ENCODE data around the gene UBASH3A. TPM values are rescaled to one million over a fixed set of nuclear protein-coding genes. Genes with fewer than 3 reads are reported as not detected.

The UBASH3A gene
- total RNA-seq, 2 donors from 2014 or later: 0.12 TPM; not detected in 1

DNA sequence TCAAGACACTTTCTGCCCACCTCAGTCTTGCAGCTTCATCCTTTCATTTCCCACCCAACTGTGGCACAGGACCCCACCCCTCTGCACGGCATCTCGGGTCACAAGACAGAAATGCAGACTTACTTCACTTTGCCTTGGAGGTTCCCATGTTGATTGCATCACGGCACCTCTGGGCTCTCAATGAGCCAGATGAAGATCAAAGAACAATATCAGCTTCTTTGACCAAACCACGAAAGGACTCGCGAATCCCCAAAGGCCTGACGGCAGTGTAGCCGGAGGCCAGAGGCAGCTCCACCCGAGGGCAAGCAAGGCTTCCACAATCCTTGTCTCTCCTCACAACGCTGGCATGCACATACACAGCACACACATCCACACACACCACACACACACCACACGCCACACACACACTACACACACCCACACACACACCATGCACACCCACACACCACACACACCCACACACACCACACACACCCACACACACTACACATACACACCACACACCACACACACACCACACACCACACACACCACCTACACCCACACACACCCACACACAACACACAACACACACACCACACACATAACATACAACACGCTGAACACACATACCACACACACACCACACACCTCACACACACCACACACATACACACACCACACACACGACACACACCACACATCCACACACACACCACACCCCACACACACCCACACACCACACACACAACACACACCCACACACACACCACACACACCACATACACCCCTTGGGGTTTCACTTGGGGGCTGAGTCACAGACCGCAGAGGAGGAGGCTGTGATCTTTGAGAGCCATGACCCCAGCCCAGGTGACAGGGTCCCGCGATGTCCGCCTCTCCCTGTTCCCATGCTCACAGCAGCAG is 35.8 kb downstream of the UBASH3A start:
- DNase-seq (ENCODE audit: low spot score): no peak
- Histone ChIP-seq H3K4me3 (no peak overlapping the region), H3K4me1 (no peaks in the 10 kb centered on the region), H3K36me3 (no peaks in the 10 kb centered on the region), H3K27me3 (no peaks in the 10 kb centered on the region), H3K27ac (no peak overlapping the region), H3K9me3 (no peaks in the 10 kb centered on the region)
- TF ChIP-seq, protein P1, sequence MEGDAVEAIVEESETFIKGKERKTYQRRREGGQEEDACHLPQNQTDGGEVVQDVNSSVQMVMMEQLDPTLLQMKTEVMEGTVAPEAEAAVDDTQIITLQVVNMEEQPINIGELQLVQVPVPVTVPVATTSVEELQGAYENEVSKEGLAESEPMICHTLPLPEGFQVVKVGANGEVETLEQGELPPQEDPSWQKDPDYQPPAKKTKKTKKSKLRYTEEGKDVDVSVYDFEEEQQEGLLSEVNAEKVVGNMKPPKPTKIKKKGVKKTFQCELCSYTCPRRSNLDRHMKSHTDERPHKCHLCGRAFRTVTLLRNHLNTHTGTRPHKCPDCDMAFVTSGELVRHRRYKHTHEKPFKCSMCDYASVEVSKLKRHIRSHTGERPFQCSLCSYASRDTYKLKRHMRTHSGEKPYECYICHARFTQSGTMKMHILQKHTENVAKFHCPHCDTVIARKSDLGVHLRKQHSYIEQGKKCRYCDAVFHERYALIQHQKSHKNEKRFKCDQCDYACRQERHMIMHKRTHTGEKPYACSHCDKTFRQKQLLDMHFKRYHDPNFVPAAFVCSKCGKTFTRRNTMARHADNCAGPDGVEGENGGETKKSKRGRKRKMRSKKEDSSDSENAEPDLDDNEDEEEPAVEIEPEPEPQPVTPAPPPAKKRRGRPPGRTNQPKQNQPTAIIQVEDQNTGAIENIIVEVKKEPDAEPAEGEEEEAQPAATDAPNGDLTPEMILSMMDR (IDR thresholded peaks at IDR 0.05): no peak

- no peaks in the 10 kb centered on the region for H3K4me1 ChIP-seq
- H3K4me3 ChIP-seq: no peak overlapping the region
- no peak for DNase-seq (ENCODE audit: low spot score)
- no peaks in the 10 kb centered on the region for H3K27me3 ChIP-seq
- H3K36me3 ChIP-seq: no peaks in the 10 kb centered on the region
- no peak overlapping the region for H3K27ac ChIP-seq
- no peaks in the 10 kb centered on the region for H3K9me3 ChIP-seq
- TF ChIP-seq, protein P1 (IDR thresholded peaks at IDR 0.05): no peak
Measured at GRCh38 chr21:42440187-42440792, 36.6 kb downstream of the UBASH3A start.

- H3K4me3 ChIP-seq: no peak overlapping the region
- no peaks in the 10 kb centered on the region for H3K9me3 ChIP-seq
- H3K36me3 ChIP-seq: no peaks in the 10 kb centered on the region
- H3K27me3 ChIP-seq: no peaks in the 10 kb centered on the region
- no peaks in the 10 kb centered on the region for H3K4me1 ChIP-seq
- H3K27ac ChIP-seq: no peak overlapping the region
- TF ChIP-seq, protein P1 (IDR thresholded peaks at IDR 0.05): no peak
- DNase-seq (ENCODE audit: low spot score): no peak
Measured at GRCh38 chr21:42441963-42442362, 38.3 kb downstream of the UBASH3A start.

GRCh38 chr21:42443181-42443785 is 39.6 kb downstream of the UBASH3A start:
- H3K4me3 ChIP-seq: no peak overlapping the region
- H3K36me3 ChIP-seq: no peaks in the 10 kb centered on the region
- TF ChIP-seq, protein P1 (IDR thresholded peaks at IDR 0.05): no peak

DNA sequence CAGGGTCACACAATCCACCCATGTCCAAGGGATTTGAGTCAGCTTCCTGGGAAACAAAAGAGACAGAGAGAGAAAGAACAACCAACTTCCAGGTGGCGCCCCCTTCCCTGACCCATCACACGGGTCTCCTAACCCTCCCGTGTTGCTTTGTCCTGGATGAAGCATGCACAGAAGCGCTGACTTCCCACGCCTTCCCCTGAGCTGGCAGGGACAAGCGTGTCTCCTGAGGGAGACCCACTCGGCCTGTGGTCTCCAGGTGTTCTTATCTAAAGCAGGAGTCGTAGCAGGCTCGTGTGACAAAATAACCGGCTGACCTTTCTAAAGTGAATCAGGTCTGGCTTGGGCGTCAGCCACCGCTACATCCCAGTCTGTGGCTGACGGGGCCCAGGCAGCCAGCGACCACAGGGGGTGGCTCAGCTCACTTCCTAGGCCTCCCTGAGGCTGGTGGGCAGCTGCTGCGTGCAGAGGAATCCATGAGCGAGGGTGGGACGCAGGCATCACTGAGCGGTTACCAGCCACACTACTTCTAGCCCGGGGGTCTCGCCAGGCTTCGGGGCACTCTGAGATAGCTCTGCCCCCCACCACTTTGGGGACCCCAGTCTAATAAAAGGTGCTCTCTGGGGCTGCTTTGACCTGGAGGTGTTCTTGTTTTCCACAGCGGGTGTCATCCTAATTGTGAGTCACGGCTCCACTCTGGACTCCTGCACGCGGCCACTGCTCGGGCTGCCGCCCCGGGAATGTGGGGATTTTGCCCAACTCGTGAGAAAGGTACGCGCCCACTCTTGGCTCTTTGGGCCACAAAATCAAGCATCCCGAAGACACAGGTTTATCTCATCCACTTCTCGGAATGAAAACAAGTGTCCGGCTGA is 40.4 kb downstream of the UBASH3A start:
- no peaks in the 10 kb centered on the region for H3K27me3 ChIP-seq
- TF ChIP-seq, protein P1 (IDR thresholded peaks at IDR 0.05): no peak
- no peak overlapping the region for H3K4me3 ChIP-seq
- no peak overlapping the region for H3K27ac ChIP-seq
- no peak for DNase-seq (ENCODE audit: low spot score)
- no peaks in the 10 kb centered on the region for H3K9me3 ChIP-seq
- H3K4me1 ChIP-seq: no peaks in the 10 kb centered on the region
- no peaks in the 10 kb centered on the region for H3K36me3 ChIP-seq

More at GRCh38 chr21:42443181-42443785, 39.6 kb downstream of the UBASH3A start:
- no peaks in the 10 kb centered on the region for H3K9me3 ChIP-seq
- H3K4me1 ChIP-seq: no peaks in the 10 kb centered on the region
- H3K27ac ChIP-seq: no peak overlapping the region
- no peaks in the 10 kb centered on the region for H3K27me3 ChIP-seq
- no peak for DNase-seq (ENCODE audit: low spot score)

Data from right atrium auricular region (tissue), 2 donors.